DMS 273 treated with DMSO at 0.1 percent for 48 hours (cell line): ENCODE results near the gene AHSP.
"Not testable (repeated sequence)": the region's sequence is repeated elsewhere in the genome, so short reads cannot be mapped to it uniquely, and the experiment has no call there.

Experiments used
- DNase-seq: peaks from one replicate; lab custom pipeline; 2025; lab: John Stamatoyannopoulos, UW

The AHSP gene

GRCh38 chr16:31501226-31501965 lies 26.3 kb upstream of the AHSP start:
- DNase-seq, result no peak

DNA sequence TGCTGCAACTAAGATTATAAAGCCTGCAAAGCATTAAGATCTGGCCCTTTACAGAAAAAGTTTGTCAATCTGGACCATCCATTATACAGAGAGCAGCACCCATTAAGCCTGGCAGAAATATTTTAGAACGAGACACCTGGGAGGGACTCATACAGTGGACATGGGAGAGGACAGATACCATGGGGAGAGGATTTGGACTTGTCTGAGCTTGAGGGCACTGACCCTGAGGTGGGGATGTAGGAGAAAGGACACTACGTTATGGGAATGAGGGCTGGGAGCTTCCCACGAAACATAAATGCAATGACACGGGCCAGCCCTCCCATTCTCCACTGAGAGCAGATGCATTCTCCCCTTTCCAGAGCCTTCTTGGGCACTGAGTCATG lies 25.7 kb upstream of the AHSP start:
- DNase-seq, result no peak

DNA sequence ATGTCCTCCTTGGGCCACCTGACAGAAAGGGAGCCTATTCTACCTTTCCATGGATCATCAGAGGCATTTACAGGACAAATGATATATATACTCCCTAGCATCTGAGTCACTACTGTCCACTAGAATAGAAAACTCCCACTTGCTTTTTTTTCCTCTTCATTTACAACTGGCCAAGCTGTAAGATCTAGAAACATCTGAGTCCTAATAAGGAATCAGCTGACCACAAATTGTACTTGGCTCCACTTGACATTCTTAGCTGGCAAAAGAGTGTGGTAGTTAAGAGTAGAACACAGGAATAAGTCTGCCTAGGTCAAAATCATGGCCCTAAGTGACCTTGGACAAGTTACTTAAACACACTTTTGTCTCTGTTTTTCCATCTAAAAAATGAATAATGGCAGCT lies 24.7 kb upstream of the AHSP start:
- DNase-seq, result no peak

DNA sequence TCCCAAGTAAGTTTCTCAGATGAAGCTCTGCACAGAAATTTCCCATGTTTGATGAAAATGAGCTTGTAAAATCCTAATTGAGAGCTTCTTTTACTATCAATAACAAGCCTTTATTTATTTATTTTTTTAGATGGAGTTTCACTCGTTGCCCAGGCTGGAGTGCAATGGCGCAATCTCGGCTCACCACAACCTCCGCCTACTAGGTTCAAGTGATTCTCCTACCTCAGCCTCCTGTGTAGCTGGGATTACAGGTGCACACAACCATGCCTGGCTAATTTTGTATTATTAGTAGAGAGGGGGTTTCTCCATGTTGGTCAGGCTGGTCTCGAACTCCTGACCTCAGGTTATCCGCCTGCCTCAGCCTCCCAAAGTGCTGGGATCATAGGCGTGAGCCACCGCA lies 24.1 kb upstream of the AHSP start:
- not testable (repeated sequence) for DNase-seq

GRCh38 chr16:31504159-31504558 lies 23.5 kb upstream of the AHSP start:
- no peak for DNase-seq

DNA sequence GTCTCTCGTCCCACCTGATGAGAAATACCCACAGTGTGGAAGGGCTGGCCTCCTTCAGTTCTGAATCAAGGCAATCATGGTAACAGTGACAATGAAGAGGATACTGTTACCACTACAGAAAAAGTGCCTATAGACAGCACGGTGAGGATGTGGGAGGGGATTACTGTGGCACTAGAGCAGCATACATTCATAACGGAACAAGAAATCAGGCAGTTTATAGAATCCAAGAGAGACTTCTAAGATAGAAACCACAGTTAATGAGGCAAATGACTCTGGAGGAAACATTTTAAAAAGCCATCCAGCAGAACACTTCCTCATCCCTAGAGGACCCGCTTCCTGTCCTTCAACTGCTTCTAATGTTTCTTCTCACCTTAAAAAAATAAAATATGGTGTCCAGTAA lies 22.2 kb upstream of the AHSP start:
- DNase-seq, result no peak

GRCh38 chr16:31507617-31507928 lies 20.1 kb upstream of the AHSP start:
- DNase-seq, result no peak

- DNase-seq, result peak; percentile 62
Measured at GRCh38 chr16:31507929-31508705, 19.6 kb upstream of the AHSP start, which contains the start of gene RUSF1. Gene RUSF1, minus strand, starts transcription at chr16:31508391. Its CDS starts 18 bp downstream, at chr16:31508373.

DNA sequence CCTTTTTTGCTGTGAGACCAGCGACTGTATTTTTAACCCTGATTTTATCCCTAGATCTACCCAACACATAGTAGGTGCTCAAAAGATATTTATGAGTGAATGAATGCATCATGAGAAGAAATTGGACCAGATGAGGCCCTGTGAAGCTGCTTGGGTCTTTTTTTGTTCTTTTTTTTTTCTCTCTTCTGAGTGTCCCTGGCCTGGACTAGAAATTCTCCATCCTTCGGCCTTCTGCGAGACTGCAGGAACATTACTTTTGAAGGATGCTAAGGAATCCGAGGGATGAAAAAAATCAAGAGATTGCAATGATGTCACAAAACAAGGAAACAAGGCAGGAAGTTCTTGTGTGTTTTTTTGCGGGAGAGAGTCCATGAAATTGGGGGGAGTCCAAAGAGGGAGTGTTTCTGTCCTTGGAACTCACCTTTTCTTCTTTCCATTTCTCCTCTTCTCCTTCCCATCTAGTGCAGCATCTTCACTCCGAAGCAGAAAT lies 18.9 kb upstream of the AHSP start:
- no peak for DNase-seq

GRCh38 chr16:31513126-31513525 lies 14.6 kb upstream of the AHSP start:
- DNase-seq, result no peak

- no peak for DNase-seq
Measured at GRCh38 chr16:31513884-31514283, 13.8 kb upstream of the AHSP start.

- no peak for DNase-seq
Measured at GRCh38 chr16:31517800-31518402, 9.8 kb upstream of the AHSP start.

- no peak for DNase-seq
Measured at GRCh38 chr16:31519759-31520431, 7.8 kb upstream of the AHSP start.

DNA sequence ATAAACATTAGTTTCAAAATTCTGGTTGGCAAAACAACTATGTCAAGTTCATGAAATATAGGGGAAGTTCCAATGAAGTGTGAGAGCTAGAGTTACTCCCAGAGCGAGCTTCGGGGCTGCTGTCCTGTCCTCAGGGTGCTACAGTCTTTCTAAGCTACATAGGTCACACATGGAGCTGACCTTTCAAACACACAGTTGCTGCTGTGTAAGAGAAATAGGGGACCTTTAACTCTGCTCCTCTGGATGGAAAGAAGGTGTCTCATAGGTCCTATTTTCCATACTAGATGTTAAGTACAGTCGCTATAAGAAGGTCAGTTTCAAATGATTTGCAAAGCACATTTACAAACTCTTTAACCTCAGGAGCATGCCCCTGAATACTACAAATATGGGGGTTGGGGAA lies 6.3 kb upstream of the AHSP start:
- DNase-seq, result no peak

DNA sequence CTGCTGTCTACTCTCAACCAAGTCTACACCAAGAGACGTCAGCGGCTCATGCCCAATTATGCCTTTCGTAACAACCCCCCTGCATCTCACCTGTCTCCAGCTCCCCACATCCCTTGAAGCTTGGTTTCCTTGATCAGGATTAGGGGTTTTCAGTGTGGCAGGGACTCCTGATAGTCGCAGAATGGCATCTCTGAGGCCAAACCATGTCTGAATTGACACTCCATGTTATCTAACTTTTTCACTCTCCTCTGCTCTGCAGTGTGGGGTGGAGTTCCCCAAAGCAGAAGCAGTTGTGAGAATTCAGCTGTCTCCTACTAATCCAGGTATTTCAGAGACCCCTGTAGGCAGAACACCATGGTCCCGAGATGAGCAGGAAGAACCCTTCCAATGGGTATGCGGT lies 5.6 kb upstream of the AHSP start:
- DNase-seq, result no peak

DNA sequence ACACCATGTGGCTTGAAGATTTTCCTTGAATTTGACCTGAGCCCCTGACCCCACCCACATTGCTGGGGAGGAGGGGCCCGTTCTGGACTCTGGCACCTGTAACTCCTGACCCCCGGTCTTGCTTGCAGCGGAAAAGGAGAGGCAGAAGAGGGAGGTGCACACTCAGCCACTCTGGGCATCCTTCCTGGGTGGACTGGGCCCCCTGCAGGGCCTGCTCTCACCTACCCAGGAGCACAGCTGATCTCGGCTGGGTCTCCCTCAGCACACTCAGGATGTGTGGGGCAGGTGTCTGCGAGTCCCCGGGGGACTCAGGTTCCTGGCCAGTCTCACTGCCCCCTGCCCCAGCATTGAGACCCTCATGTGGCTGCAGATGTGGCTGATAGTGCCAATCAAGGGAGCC lies 3.9 kb upstream of the AHSP start:
- not testable (repeated sequence) for DNase-seq

DNA sequence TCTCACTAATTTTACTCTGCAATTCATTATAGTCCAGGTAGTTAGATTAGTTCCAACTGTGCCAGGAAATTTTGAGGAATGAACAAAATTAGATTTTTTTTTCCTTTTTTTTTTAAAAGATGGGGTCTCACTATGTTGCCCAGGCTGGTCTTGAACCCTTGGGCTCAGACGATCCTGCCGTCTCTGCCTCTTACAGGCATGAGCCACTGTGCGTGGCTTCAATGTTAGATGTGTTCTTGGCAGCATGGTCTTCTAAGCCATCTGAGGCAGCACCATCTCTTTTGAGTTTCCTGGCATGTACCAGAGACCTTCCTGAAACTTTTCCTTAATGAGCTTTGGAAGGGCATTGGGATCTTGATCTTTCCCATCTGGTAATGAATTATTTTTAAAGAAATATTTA lies 2.6 kb upstream of the AHSP start:
- no peak for DNase-seq

DNA sequence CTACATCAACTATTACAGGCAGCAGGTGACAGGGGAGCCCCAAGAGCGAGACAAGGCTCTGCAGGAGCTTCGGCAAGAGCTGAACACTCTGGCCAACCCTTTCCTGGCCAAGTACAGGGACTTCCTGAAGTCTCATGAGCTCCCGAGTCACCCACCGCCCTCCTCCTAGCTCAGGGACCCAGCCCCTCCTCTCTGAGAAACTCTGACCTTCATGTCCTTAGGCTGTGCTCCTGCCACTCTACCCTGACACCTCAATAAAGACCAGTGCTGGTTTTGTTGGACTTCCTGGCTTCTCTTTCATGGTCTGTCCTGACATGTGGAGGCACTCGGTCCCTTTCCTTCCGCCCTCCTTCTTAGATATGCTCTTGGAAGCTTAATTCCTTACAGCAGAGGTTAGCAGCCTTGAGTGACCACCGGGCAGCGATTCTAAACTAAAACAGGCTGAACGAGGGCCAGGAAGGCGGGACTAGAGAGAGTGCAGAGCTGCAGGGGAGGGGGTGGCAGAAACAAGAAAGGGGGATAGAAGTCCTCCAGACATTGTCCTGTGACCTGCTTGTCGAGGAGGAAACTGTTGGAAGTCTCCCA lies 915 bp downstream of the AHSP start:
- no peak for DNase-seq

DNA sequence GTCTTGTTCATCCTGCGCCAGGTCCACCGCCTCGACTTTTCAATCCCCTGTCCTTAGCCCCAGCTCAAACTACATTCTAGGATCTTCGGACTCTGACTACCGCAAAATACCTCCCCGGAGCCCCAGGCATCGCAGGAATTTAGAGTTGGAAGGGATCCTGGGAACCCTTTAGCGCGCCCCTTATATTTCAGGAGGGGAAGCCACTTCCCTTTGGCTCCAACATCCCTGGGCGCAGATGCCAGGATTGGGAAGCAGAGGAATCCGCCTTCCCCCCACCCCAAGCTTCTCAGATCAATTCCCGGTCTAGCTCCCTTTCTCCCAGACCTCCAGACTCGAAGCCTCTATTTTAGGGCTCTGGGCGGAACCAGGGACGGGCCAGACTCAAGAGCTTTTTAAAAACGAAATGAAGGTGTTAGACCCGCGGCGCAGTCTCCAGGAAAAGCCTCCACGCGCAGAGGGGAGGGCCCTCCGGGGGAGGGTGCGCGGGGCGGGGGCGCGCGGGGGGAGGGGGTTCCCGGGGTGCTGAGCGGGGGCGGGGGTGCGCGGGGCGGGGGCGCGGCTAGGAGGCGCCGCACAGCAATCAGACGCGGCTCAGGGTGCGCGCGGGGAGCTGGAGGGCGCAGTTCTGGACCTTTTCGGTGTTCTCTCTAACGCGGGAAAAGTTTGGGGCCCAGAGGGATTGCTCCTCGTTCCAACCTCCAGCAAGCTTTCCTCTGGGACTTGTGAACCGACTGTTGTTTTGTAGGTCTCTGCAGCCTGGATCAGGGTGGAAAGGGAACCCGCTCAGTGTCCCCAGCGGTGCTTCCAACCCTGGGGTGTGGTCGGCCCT lies 1.6 kb downstream of the AHSP start:
- DNase-seq, result no peak

DNA sequence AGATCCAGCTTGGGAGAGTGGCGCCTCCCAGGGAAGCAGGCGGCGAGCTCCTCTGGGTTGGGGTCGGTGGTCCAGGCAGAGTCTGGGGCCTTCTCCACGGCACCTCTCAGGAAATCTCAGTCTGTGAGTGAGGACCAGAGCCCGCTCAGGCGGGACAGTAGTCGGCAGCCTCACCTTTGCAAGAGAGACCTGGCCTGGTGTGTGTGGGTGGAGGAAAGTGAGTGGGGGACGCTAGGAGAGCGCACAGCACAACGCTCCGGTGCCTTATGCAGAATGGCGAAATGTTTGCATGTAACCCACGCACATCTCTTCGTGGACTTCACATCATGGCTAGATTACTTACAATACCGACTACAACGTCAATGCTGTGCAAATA lies 2.2 kb downstream of the AHSP start:
- DNase-seq, result no peak

GRCh38 chr16:31530405-31530804 lies 2.7 kb downstream of the AHSP start:
- no peak for DNase-seq
